HG02759 (cell line): ENCODE results near the gene DISC1.
"Not testable (repeated sequence)": the region's sequence is repeated elsewhere in the genome, so short reads cannot be mapped to it uniquely, and the experiment has no call there.

ENCODE experiments used
- ATAC-seq: cut with Tn5 transposase; IDR thresholded peaks from one replicate; pipeline ENCODE4 v1.9.1; 2021; ENCODE audit warnings: mild to moderate bottlenecking, moderate library complexity; ENCODE audit not compliant: unreplicated experiment

The DISC1 gene

DNA sequence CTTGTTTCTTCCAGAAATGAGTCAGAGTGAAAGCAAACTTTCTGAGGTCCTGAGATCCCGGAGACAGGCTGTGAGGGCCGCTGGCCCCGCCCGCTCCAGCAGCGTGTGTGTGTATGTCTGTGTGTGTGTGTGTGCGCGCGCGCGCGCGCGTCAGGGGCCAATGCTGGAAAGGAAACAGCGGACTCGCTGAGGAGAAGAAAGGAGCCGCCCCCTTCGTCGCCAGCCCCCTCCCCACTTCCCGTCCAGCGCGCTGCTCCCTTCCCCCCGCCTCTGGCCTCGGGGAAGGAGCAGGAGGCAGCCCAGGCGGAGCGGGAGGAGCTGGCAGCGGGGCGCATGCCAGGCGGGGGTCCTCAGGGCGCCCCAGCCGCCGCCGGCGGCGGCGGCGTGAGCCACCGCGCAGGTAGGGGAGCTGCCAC is at the start of gene DISC1:
TSS of gene DISC1 (plus strand) at position 256 of the 416 bp plus-strand sequence. CDS start at position 334, 78 bp downstream.
- ATAC-seq = peak; percentile 71

DNA sequence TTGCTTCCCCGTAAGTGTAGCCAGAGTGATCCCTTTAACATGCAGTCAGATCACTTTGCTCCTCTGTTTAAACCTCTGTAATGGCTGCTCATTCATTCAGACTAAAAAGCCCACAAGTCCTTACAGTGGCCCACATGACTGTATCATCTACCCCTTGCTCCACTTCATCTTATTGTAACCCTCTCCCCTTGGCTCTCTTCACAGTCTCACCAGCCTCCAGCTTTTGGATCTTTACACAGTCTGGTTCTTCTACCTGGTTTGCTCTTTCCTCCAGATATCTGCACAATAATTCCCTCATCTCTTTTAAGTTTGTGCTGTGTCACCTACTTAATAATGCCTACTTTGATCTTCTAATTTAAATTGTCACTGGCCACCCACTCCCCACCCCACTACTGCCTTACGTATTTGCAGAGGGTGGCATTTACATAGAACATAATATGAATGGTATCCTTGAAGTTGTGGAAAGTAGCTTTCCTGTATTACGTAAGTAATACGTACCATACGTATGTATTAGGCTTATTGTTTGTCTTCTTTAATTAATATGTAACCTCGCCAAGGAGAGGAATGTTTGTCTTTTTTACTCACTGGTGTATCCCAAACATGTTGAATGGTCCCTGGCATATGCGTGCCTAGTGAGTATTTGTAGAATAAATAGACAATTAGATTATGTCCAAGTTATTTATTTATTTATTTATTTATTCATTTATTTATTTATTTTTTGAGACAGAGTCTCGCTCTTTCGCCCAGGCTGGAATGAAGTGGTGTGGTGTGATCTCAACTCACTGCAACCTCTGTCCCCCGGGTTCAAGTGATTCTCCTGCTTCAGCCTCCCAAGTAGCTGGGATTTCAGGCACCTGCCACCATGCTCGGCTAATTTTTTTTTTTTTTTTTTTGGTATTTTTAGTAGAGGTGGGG is 49.5 kb upstream of the DISC1 start:
- no peak for ATAC-seq

DNA sequence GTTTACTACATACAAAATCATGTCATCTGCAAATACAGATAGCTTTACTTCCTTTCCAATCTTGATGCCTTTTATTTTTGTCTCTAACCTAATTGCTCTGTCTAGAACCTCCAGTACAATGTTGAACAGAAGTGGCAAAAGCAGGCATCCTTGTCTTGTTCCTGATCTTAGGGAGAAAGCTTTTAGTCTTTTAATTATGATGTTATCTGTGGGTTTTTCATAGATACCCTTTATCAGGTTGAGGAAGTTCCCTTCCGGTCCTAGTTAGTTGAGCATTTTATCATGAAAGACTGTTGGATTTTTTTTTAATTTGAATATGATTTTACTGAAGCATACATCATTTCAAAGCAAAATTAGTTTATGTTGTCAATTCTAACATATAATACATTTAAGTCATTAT is 45.7 kb upstream of the DISC1 start:
- no peak for ATAC-seq

DNA sequence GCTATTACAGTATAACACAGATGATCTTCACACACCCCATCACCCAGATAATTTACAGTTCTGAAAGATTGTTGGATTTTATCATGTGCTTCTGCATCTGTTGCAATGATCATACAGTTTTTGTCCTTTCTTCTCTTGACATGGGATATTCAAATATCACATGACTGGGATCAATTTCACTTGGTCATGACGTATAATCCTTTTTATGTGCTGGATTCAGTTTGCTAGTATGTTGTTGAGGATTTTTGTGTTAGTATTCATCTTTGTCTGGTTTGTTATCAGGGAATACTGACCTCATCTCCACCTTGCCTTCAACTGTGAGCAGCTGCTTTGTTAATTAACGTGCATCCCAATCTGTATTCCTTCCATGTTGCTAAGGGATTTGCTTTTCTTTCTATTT is 44.7 kb upstream of the DISC1 start:
- no peak for ATAC-seq

DNA sequence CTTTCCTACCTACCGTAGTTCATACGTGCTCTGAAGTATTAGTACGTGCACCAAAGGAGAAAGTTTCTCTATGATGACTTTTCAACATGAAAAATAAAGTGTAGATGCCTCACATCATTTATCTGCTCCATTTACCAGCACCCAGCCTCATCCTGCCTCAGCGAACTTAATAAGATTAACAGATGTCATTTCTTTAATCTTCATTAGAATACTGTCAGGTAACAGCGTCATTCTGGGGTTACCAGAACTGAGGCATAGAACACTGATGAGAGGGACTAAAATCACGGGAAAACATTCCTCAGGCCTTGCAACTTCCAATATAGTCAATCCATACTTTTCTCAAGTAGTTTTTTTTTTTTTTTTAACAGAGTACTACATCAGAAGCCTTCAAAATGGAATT is 43.2 kb upstream of the DISC1 start:
- ATAC-seq = no peak

DNA sequence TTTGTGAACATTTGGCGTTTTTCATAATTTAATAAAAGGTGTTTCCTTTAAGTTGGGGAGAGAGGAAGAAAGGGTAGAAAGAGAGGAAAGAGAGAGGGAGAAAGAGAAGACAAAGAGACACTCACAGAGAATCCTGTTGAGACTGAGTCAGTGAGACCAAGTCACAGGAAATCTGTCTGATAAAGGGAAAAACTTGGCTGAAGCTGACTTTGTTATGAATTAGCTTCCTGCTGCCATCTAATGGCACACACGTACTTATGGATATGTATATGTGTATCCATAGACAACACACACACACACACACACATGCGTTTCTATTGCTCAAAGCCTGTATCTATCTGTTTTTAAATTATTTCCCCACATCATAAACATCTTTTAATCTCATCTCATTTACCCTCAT is 42.5 kb upstream of the DISC1 start:
- no peak for ATAC-seq

DNA sequence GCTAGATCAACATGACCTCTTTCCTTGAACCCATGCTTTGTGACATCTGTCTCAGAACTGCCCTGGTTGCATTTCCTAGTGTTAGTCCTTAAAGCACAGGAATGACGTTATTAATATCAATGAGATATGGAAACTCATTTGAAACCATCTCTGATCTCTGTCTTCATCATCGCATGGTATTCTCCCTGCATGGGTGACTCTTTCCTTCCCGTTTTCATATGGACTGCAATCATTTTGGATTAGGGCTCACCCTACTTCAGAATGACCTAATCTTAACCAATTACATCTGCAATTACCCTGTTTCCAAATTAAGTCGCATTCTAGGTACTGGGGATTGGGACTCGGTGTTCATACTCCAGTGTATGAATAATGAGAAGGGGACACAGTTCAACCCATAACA is 41.7 kb upstream of the DISC1 start:
- no peak for ATAC-seq

DNA sequence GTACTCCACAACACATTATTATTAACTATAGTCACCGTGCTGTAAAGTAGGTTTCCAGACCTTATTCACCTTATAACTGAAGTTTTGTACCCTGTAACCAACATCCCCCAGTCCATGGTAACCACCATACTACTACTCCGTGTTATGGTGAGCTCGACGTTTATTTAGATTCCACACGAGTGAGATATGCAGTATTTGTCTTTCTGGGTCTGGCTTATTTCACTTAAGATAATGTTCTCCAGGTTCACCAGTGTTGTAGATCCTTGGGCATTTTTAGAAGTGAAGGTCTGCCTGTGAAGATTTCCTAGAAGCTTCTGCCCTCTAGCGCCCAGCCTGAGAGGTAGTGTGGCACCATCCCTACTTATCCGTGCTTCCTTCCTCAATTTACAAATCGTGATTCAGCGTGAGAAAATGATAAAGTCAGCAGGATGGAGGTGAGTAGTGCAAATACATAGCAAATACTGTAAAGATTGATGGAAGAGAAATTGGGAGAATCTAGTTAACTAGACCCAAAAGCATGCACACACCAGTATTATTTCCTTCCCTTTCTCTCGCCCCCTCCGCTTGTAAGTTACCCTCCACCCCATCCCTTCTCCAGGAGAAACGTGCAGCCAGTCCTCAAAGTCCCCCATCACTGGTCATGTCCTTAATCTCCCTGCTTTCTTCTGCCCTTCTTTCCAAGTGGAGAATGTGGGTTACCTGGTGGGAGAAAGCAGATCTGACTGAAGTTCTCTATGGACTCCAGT is 36.0 kb upstream of the DISC1 start:
- peak; percentile 52 for ATAC-seq

DNA sequence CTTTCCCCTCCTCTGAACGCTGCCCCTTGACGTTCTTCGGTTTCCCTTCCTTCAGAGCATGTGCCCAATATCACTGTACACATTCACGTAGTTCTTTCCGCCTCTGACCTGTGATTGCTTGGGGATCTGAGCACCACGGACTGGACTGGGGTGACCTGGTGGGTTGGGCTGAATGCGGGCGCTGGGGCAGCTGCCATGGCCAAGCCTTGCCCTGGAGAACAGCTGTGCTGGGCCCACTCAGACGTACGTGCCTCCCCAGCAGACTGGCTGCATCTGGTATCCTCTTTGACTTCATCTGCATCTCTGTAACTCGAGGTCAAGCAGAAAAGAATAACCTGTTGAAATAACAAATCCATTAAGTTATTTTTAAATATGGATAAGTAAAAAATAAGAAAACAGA is 35.1 kb upstream of the DISC1 start:
- no peak for ATAC-seq

DNA sequence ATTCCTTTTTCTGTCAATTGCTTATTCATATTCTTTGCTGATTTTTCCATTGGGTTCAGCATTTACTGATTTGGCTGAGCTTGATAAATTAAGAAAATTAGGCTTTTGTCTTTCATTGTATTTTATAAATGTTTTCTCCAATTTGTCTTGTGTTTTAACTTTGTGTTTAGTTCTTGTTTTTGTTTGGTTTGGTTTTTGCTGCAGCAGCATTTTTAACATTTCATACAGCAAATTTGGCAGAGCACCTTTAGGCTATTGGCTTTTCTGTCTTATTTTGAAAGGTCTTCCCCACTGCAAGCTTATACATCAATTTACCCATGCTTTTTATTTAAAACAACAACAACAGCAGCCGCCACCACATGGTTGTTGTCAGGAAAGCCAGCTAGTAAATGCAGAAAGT is 33.8 kb upstream of the DISC1 start:
- no peak for ATAC-seq

DNA sequence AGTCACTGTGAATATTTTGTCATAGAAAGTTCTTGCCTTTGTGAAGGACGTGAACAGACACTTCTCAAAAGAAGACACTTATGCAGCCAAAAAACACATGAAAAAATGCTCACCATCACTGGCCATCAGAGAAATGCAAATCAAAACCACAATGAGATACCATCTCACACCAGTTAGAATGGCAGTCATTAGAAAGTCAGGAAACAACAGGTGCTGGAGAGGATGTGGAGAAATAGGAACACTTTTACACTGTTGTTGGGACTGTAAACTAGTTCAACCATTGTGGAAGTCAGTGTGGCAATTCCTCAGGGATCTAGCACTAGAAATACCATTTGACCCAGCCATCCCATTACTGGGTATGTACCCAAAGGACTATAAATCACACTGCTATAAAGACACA is 33.3 kb upstream of the DISC1 start:
- ATAC-seq = not testable (repeated sequence)

DNA sequence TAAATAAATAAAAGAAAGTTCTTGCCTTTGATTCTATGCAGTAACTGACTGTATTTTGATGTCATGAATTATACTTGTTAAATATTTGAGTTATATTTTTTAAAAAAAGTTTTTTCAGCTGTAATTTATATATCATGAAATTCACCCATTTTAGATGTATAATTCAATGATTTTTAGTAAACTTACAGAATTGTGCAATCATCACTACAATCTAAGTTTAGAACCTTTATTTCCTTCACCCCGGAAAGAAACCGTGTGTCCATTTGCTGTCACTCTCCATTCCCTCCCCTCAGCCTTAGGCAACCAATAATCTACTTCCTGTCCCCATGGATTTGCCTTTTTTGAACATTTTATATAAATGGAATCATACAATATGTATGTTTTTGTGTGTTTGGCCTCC is 32.5 kb upstream of the DISC1 start:
- ATAC-seq = no peak

DNA sequence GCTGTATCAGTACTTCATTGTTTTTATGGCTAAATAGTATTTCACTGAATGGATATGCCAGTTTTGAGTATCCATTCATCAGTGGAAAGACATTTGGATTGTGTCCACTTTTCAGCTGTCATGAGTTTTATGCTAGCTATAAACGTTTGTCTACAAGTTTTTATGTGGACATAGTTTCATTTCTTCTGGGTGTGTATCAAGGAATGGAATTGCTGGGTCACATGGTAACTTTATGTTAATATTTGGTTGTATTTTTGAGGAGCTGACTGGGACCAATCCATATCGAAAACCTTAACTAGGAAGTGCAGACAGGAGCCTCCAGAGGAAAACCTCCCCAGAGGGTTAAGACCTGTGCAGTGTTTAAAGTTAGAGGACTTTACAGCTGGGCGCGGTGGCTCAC is 31.8 kb upstream of the DISC1 start:
- no peak for ATAC-seq

DNA sequence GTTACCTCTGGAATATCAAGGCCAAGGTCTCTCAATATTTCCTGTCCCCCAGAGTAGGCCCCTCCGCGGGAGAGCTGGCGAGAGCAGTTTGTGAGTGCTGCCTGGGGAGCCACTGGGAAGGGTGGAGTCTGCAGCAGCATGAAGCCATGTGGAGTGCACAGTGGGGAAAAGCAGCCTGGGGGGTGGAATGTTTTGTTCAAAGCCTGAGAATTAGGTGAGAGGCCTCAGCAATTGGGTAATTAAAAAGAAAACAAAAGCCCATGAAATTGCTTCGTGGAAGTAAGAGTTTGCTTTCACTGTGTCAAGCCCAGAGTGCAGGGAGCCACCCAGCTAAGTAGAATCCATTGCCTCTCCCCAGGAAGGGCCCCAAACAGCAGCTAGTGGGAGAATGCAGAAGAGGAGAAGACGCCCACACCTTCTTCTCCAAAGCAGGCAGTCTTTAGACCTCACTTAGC is 30.2 kb upstream of the DISC1 start:
- ATAC-seq = no peak

DNA sequence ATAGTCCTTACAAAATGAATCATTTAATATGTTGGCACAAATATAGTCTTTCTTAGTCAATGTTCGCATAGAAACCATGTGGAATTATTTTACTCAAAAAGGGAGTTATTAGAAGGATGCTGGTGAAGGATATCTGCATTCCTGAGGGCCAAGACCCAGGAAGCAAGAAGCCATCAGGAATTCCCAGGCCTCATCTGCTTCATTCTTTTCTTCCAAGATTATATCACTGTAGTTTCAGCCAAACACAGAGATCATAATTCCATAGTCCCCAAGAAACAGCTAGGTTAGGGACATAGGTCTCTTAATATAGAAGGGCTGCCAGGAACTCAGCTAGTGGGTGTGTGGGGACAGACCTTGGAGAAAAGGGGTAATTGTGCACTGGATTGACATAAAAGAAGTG is 28.6 kb upstream of the DISC1 start:
- ATAC-seq = no peak

DNA sequence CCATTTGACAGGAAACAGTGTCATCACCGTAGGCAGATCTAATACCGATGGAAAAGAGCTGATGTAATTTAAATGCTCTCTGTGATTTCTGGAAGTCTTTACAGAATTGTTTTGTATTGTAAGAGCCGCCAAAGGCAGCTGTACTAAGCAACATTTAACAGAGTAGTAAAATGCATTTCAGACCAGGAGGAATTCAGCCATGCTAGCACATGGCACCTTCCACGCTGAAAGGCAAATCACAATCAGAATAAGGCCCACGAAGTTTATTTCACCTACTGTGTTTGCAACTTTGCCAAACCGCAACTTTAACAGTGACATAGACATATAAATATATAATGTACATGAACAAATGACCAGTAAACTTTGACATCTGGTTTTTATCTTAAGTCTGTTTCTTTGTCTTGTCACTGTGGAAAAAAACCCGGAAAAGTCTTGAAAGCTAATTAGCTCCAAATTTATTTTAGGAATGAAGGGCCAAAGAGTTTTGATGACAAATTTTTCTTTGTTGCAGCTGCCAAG is 26.1 kb upstream of the DISC1 start:
- ATAC-seq = no peak

DNA sequence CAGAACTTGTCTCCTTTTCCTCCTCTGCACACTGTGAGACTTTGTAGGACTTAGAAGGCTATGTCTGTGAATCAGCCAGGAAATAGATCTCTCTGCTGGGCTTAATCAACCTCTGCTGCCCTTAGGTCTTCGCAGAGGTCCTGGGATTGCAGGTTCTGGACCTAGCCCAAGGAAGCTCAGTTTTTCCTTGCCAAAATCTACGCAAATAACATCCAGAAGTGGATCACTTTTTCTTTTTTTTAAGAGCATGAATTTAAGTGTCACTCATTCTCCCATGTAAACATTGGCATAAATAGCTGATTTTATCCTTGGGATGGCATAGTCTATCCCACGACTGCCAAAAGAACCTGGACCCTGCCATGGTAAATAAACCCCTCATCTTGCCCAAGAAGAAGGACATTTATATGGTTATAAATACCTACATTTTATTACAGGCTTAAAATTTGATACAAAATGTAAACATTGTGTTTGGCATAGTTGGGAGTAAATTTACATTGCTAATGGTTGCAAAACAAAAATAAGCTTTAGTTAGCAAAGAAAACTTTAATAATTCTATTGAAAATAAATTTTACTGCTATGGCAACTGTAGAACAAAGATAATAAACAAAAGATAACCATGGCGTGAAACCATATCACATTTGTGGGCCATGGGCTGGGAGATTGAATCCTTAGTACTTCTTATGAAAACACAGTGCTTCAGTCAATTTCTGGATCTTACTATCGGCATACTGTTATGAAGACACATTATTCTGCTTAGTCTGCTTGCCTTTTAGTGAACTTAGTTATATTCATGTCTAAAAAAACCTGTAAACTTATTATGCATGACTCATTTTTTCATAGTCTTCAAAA is 24.5 kb upstream of the DISC1 start:
- no peak for ATAC-seq

DNA sequence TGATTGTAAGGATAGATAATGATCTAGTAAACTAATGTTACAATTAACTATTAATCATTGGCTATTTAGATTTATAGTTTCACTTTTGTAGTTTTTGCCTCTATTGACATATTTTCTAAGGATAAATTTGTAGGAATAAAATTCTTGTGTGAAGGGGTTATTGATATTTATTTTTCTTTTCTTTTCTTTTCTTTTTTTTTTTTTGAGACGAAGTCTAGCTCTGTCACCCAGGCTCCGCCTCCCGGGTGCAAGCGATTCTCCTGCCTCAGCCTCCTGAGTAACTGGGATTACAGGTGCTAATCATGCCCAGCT is 24.0 kb upstream of the DISC1 start:
- ATAC-seq = no peak

DNA sequence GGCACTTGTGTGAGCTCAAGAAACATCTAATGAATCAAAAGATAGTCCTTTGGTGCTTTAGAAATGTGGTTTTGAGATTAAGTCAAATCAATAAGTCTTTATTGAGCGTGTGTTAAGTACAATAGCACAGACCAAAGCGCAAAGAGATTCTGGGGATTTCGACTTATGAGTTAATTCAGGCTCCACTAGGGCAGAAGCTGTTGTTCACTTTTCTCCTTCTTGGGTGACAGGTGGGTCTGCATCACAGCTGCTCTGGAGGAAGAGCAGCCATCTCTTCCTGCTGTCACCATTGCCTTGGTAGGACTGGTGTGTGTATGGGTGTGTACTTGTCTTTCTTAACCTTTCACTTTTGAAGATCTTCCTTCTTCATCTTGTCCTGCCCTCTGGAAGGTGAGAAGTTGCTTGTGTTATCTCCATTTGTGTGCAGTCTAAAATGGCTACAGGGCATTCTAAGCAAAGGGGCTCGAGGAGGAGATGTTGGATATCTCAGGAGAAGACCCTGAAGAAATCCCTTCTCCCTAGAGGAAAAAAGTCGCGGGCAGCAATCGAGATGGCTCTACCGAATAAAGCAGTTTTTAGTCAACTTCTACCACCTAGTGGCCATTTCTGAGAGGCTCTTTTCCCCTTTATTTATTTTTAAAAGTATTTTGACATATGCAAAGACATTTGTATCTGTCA is 22.9 kb upstream of the DISC1 start:
- ATAC-seq = peak; percentile 73

DNA sequence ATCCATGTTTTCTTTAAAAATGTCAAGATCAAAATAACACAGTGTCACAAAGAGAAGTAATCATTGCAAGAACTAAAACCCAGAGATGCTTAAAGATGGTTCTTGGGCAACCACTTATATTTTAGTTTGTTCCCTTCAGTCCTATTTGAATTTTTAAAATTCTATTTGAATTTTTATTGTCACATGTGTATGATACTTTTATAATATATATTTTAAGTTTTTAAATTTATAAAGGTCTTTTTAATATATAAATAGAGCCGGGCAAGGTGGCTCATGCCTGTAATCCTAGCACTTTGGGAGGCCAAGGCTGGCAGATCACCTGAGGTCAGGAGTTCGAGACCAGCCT is 22.3 kb upstream of the DISC1 start:
- ATAC-seq = no peak
